Trophoblast cell (in vitro differentiated cells and primary cell): ENCODE results near the gene RPTOR.

Experiments
- DNase-seq, 2 donors: peaks; one replicate each; pipeline ENCODE4 v3.0.0-alpha.2; 2016
- H2AFZ ChIP-seq: 2 replicates; pipeline ENCODE4 v1.6.1; 2013; ENCODE audit warnings: low read length, moderate library complexity, mild to moderate bottlenecking; ENCODE audit not compliant: insufficient read depth, poor library complexity
- H2AK5ac ChIP-seq: 2 replicates; pipeline ENCODE4 v1.6.1; 2013; ENCODE audit warnings: mild to moderate bottlenecking, low read length
- H2BK120ac ChIP-seq: 2 replicates; pipeline ENCODE4 v1.6.1; 2013; ENCODE audit warnings: low read length, mild to moderate bottlenecking, moderate library complexity; ENCODE audit not compliant: insufficient read depth, poor library complexity
- H2BK12ac ChIP-seq: 2 replicates; pipeline ENCODE4 v1.6.1; 2013; ENCODE audit warnings: mild to moderate bottlenecking, low read length, moderate library complexity
- H2BK5ac ChIP-seq: 2 replicates; pipeline ENCODE4 v1.6.1; 2013; ENCODE audit warnings: low read length, low read depth, moderate library complexity, mild to moderate bottlenecking; ENCODE audit not compliant: poor library complexity
- H3K14ac ChIP-seq: 2 replicates; pipeline ENCODE4 v1.6.1; 2013; ENCODE audit warnings: mild to moderate bottlenecking, low read length
- H3K18ac ChIP-seq: 2 replicates; pipeline ENCODE4 v1.6.1; 2013; ENCODE audit warnings: mild to moderate bottlenecking, low read length
- H3K23ac ChIP-seq: 2 replicates; pipeline ENCODE4 v1.6.1; 2013; ENCODE audit warnings: low read length
- H3K27ac ChIP-seq: 2 replicates; pipeline ENCODE4 v1.5.1; 2013; ENCODE audit warnings: low read depth, mild to moderate bottlenecking, inconsistent platforms, low read length, moderate library complexity
- H3K27me3 ChIP-seq: 2 replicates; pipeline ENCODE4 v1.6.1; 2013; ENCODE audit warnings: inconsistent platforms, mild to moderate bottlenecking, low read length, moderate library complexity; ENCODE audit not compliant: insufficient read depth
- H3K36me3 ChIP-seq, 2 experiments: 1 replicate in 1 of 2; 2 replicates in 1 of 2; pipeline ENCODE4 v1.6.1; 2013; ENCODE audit warnings: low read length in 2 of 2, mild to moderate bottlenecking in 2 of 2, moderate library complexity in 1 of 2; ENCODE audit not compliant: insufficient read depth in 2 of 2, control insufficient read depth in 1 of 2
- H3K4ac ChIP-seq: 2 replicates; pipeline ENCODE4 v1.6.1; 2013; ENCODE audit warnings: low read depth, mild to moderate bottlenecking, low read length, moderate library complexity
- H3K4me1 ChIP-seq, 2 experiments: 1 replicate in 1 of 2; 2 replicates in 1 of 2; pipeline ENCODE4 v1.6.1; 2013; ENCODE audit warnings: low read length in 2 of 2, mild to moderate bottlenecking in 2 of 2, moderate library complexity in 1 of 2; ENCODE audit not compliant: insufficient read depth in 2 of 2, control insufficient read depth in 1 of 2
- H3K4me2 ChIP-seq: 2 replicates; pipeline ENCODE4 v1.6.1; 2013; ENCODE audit warnings: inconsistent platforms, mild to moderate bottlenecking, low read length, moderate library complexity
- H3K4me3 ChIP-seq: 2 replicates; pipeline ENCODE4 v1.5.1; 2013; ENCODE audit warnings: mild to moderate bottlenecking, low read depth, low read length, inconsistent platforms
- H3K79me1 ChIP-seq: one replicate; pipeline ENCODE4 v1.6.1; 2013; ENCODE audit warnings: low read length
- H3K79me2 ChIP-seq: 2 replicates; pipeline ENCODE4 v1.6.1; 2013; ENCODE audit warnings: low read length, mild to moderate bottlenecking; ENCODE audit not compliant: control insufficient read depth, insufficient read depth, poor library complexity
- H3K9ac ChIP-seq: 2 replicates; pipeline ENCODE4 v1.6.1; 2013; ENCODE audit warnings: mild to moderate bottlenecking, low read length
- H3K9me3 ChIP-seq: 2 replicates; pipeline ENCODE4 v1.6.1; 2013; ENCODE audit warnings: low read depth, mild to moderate bottlenecking, control low read depth, inconsistent platforms, low read length; ENCODE audit not compliant: insufficient read depth
- H4K12ac ChIP-seq: 2 replicates; pipeline ENCODE4 v1.6.1; 2013; ENCODE audit warnings: low read depth, mild to moderate bottlenecking, low read length, moderate library complexity
- H4K8ac ChIP-seq: 2 replicates; pipeline ENCODE4 v1.6.1; 2013; ENCODE audit warnings: low read depth, mild to moderate bottlenecking, low read length, moderate library complexity
- H4K91ac ChIP-seq: one replicate; pipeline ENCODE4 v1.6.1; 2013; ENCODE audit warnings: low read depth, mild to moderate bottlenecking, low read length, moderate library complexity
- WGBS: extraction: QIAGEN DNeasy Blood & Tissue Kit; methylation state at CpG from one replicate; pipeline ENCODE4 v1.1.7; 2013; ENCODE audit warnings: missing lambda C conversion rate; ENCODE audit not compliant: insufficient read length, insufficient coverage; ENCODE audit errors: extremely low coverage; 5-methylcytosine and 5-hydroxymethylcytosine counted together

RPTOR gene

DNA sequence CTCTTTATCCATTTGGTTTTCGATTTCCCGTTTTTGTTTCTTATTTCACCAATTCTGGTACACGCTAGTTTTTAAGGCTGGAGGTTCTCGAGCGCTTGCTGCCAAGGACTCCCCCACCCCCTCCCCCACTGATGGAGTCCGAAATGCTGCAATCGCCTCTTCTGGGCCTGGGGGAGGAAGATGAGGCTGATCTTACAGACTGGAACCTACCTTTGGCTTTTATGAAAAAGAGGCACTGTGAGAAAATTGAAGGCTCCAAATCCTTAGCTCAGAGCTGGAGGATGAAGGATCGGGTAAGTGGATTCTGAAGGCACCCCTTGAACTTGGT is 825 bp downstream of the RPTOR start:
- Histone ChIP-seq H3K9ac (peak overlapping the region; percentile 19), H3K27ac (no peak overlapping the region), H2BK12ac (no peak overlapping the region), H3K79me1 (peaks cover 6% of the 10 kb centered on the region), H2BK120ac (peak overlapping the region; percentile 12), H3K14ac (no peak overlapping the region), H2AK5ac (no peak overlapping the region), H3K79me2 (peaks cover 10% of the 10 kb centered on the region), H3K4me1 (peaks cover 4% of the 10 kb centered on the region in 2 experiments), H4K8ac (peak overlapping the region; percentile 98), H4K12ac (peak overlapping the region; percentile 82), H3K27me3 (no peaks in the 10 kb centered on the region), H3K18ac (no peak overlapping the region), H3K4me2 (peak overlapping the region; percentile 60), H3K23ac (no peak overlapping the region), H2AFZ (peak overlapping the region; percentile 91), H3K9me3 (no peaks in the 10 kb centered on the region), H3K36me3 (no peaks in the 10 kb centered on the region), H2BK5ac (no peak overlapping the region), H3K4ac (peak overlapping the region; percentile 93), H4K91ac (peak overlapping the region; percentile 69), H3K4me3 (peak overlapping the region; percentile 96)
- WGBS = no CpG with 5 or more reads among the region's 8 CpGs
- no peak for DNase-seq

DNA sequence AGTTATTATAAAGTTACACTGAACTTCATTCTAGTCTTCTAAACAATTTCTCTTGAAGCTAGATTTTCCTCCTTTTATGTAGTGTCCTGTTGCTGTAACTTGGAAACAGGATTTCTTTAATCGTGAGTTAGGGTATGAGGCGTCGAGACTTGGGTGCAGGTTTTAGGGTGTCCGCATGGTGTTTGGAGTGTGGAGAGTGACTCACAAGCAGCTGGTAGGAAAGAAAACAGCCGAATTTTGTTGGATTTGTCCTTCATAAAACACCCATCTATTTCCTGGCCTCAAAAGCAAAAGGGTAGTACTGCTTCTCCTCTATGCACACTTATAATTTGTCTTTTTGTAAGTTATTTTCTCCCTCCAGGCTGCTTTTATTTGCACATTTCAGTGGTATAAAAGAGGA is 1.6 kb downstream of the RPTOR start:
- H3K36me3 ChIP-seq = no peaks in the 10 kb centered on the region
- H3K27ac ChIP-seq = no peak overlapping the region
- no peaks in the 10 kb centered on the region for H3K27me3 ChIP-seq
- H3K23ac ChIP-seq = no peak overlapping the region
- no peak overlapping the region for H3K4me3 ChIP-seq
- no peaks in the 10 kb centered on the region for H3K9me3 ChIP-seq
- peaks cover 6% of the 10 kb centered on the region for H3K79me1 ChIP-seq
- WGBS = no CpG with 5 or more reads among the region's 5 CpGs
- H4K12ac ChIP-seq = no peak overlapping the region
- H2AK5ac ChIP-seq = no peak overlapping the region
- no peak overlapping the region for H3K4ac ChIP-seq
- no peak overlapping the region for H3K4me2 ChIP-seq
- no peak for DNase-seq
- peaks cover 4% of the 10 kb centered on the region in 2 experiments for H3K4me1 ChIP-seq
- H4K8ac ChIP-seq = no peak overlapping the region
- H3K18ac ChIP-seq = no peak overlapping the region
- H3K9ac ChIP-seq = no peak overlapping the region
- H2BK12ac ChIP-seq = no peak overlapping the region
- no peak overlapping the region for H4K91ac ChIP-seq
- H2BK5ac ChIP-seq = no peak overlapping the region
- H3K79me2 ChIP-seq = peaks cover 10% of the 10 kb centered on the region
- no peak overlapping the region for H2AFZ ChIP-seq
- H2BK120ac ChIP-seq = no peak overlapping the region
- no peak overlapping the region for H3K14ac ChIP-seq

DNA sequence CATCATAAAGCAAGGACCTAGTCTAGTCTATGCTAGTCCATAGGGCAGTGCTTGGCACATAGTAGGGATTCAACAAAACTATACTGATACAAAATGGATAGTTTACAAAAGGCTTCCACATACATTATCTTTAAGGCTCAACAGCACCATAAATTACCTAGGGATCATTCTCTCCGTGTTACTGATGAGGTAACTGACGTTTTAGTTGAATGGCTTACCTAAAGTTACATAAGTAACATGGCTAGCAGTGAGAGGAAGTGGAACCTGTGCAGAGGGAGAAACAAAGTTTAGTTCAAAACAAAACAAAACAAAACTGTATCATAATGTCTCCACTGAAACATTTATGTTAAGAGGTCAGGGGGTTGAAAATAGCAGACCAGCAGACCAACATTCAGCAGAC is 7.9 kb downstream of the RPTOR start:
- H3K9me3 ChIP-seq = no peaks in the 10 kb centered on the region
- peaks cover 2% of the 10 kb centered on the region for H3K79me2 ChIP-seq
- no peak overlapping the region for H2BK5ac ChIP-seq
- no peaks in the 10 kb centered on the region for H3K79me1 ChIP-seq
- H2BK12ac ChIP-seq = no peak overlapping the region
- no peak overlapping the region for H2BK120ac ChIP-seq
- H3K9ac ChIP-seq = no peak overlapping the region
- no peak overlapping the region for H3K14ac ChIP-seq
- H3K4me1 ChIP-seq = no peaks in the 10 kb centered on the region
- no peaks in the 10 kb centered on the region for H3K27me3 ChIP-seq
- H4K12ac ChIP-seq = no peak overlapping the region
- no peak overlapping the region for H3K4me3 ChIP-seq
- no peak overlapping the region for H3K4ac ChIP-seq
- no peaks in the 10 kb centered on the region for H3K36me3 ChIP-seq
- WGBS = no CpG with 5 or more reads among the region's 2 CpGs
- H3K27ac ChIP-seq = no peak overlapping the region
- no peak overlapping the region for H4K8ac ChIP-seq
- no peak for DNase-seq
- no peak overlapping the region for H4K91ac ChIP-seq
- H2AK5ac ChIP-seq = no peak overlapping the region
- H2AFZ ChIP-seq = no peak overlapping the region
- H3K23ac ChIP-seq = no peak overlapping the region
- H3K4me2 ChIP-seq = no peak overlapping the region
- no peak overlapping the region for H3K18ac ChIP-seq

DNA sequence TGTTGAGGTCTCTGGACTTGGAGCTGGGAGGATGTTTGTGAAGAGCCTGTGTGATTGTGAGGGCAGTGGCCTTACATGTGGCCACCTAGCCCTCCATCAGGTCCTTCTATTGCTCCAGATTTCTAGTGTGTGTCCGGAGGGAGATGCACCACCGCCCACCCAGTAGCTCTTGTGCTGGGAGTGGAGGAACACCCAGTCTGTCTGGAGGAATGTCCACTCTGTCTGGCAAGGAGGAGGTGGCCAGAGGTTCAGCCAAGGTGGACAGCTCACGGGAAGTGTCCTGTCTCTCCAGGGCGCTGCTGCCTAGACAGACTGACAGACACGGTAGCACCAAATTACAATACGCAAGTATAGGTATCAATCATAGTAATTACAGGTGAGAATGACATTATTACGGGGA is 10.6 kb downstream of the RPTOR start:
- peak overlapping the region; percentile 33 for H3K18ac ChIP-seq
- H3K4me1 ChIP-seq = no peaks in the 10 kb centered on the region
- H2AFZ ChIP-seq = no peak overlapping the region
- no peak overlapping the region for H4K12ac ChIP-seq
- H4K91ac ChIP-seq = no peak overlapping the region
- no peak overlapping the region for H3K4me2 ChIP-seq
- no peak for DNase-seq
- H2AK5ac ChIP-seq = no peak overlapping the region
- no peak overlapping the region for H3K4ac ChIP-seq
- no peaks in the 10 kb centered on the region for H3K36me3 ChIP-seq
- H3K23ac ChIP-seq = no peak overlapping the region
- H3K79me1 ChIP-seq = no peaks in the 10 kb centered on the region
- H3K4me3 ChIP-seq = no peak overlapping the region
- H3K9me3 ChIP-seq = no peaks in the 10 kb centered on the region
- H3K14ac ChIP-seq = no peak overlapping the region
- no peak overlapping the region for H4K8ac ChIP-seq
- H2BK12ac ChIP-seq = no peak overlapping the region
- no peak overlapping the region for H3K27ac ChIP-seq
- WGBS = no CpG with 5 or more reads among the region's 7 CpGs
- no peak overlapping the region for H3K9ac ChIP-seq
- peaks cover 2% of the 10 kb centered on the region for H3K79me2 ChIP-seq
- no peaks in the 10 kb centered on the region for H3K27me3 ChIP-seq
- no peak overlapping the region for H2BK120ac ChIP-seq
- no peak overlapping the region for H2BK5ac ChIP-seq
